Mucosa of descending colon (tissue), 3 donors: ENCODE results near the gene UCMA. TPM values are rescaled to one million over a fixed set of nuclear protein-coding genes. Genes with fewer than 3 reads are reported as not detected.

Source experiments
- ATAC-seq: fragments of 200-7000 bp; cut with Tn5 transposase; one replicate; pipeline ENCODE4 v1.9.1; 2020; ENCODE audit warnings: mild to moderate bottlenecking, moderate library complexity
- DNase-seq, 3 donors: peaks; one replicate each; pipeline ENCODE4 v3.0.0-alpha.2; 2020
- H3K36me3 ChIP-seq: fragments of 200-600 bp; one replicate; pipeline ENCODE4 v1.8.0; 2021; ENCODE audit warnings: low read depth, mild to moderate bottlenecking
- H3K4me1 ChIP-seq: fragments of 200-600 bp; one replicate; pipeline ENCODE4 v1.8.0; 2021; ENCODE audit warnings: low read depth, mild to moderate bottlenecking
- H3K4me3 ChIP-seq: fragments of 200-600 bp; one replicate; pipeline ENCODE4 v1.8.0; 2021; ENCODE audit warnings: mild to moderate bottlenecking
- H3K9me3 ChIP-seq: fragments of 200-600 bp; one replicate; pipeline ENCODE4 v1.8.0; 2021; ENCODE audit warnings: mild to moderate bottlenecking
- CTCF ChIP-seq: fragments of 200-600 bp; IDR thresholded peaks from one replicate; pipeline ENCODE4 v1.8.0; 2022; ENCODE audit warnings: antibody characterized with exemption, mild to moderate bottlenecking
- intact Hi-C, 2 donors: fragments of 100-400 bp; cut with DNase I in 1 of 2; cut with micrococcal nuclease in 1 of 2; formaldehyde crosslinking; loops; one replicate each; pipeline versions ENCODE4 v1.11.0 to v1.11.1; 2022; cut with DNase I, micrococcal nuclease
- total RNA-seq, 3 donors: library from RNA; stranded (reverse); fragmentation: NEBNext Ultra II Directional in 2 of 3; extraction: Animal tissue kit (Norgen Biotek cat#: 25700) in 2 of 3; gene quantifications; one replicate each; pipeline versions ENCODE4 v1.2.1 to v1.2.4, GENCODE V29; 2021 to 2023
- donor health status: DM: no; HTN: no; CAD: no; lungs with moderate emphysema.
- donor health status: DM: no; HTN: no; CAD: no.
- donor health status: DM: no; HTN: yes; CAD: no.

UCMA gene
- total RNA-seq, 3 donors from 2014 or later, result not detected

DNA sequence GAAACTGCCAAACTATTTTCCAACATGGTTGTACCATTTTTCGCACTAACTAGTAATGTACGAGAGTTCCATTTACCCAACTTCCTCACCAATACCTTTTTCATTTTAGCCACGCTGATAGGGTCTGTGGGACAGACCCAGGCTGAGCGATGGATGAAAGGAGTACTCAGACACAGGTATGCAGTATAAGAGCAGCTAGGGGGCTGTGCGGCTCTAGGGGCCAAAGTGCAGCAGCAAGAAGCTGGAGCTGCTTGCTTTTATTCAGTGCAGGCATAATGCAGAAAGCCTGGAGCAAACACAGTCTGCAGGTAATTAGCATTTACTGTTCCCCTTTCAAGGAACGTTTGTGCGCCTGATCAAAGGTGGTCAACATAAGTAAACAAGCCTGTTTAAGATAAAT is 21.0 kb downstream of the UCMA start:
- no peak for DNase-seq
- Histone ChIP-seq H3K36me3 (no peaks in the 10 kb centered on the region), H3K4me3 (no peak overlapping the region), H3K9me3 (no peaks in the 10 kb centered on the region), H3K4me1 (no peaks in the 10 kb centered on the region)
- ATAC-seq, result no peak
- TF ChIP-seq CTCF, result no peak
- intact Hi-C loops, result no loop called here

GRCh38 chr10:13206546-13207443 is 27.4 kb downstream of the UCMA start:
- no peaks in the 10 kb centered on the region for H3K4me1 ChIP-seq
- no peaks in the 10 kb centered on the region for H3K36me3 ChIP-seq
- H3K4me3 ChIP-seq, result no peak overlapping the region
- ATAC-seq (no peak), DNase-seq (peak in 1 of 3 donors; percentile 26)
- no peaks in the 10 kb centered on the region for H3K9me3 ChIP-seq
- TF ChIP-seq CTCF, result peak; percentile 12
- intact Hi-C loops, result no loop called here

- intact Hi-C loops, result no loop called here
- Histone ChIP-seq H3K36me3 (no peaks in the 10 kb centered on the region), H3K9me3 (no peaks in the 10 kb centered on the region), H3K4me1 (no peaks in the 10 kb centered on the region), H3K4me3 (no peak overlapping the region)
- TF ChIP-seq CTCF, result no peak
- DNase-seq, result no peak
- no peak for ATAC-seq
Observed at GRCh38 chr10:13206091-13206490, 28.1 kb downstream of the UCMA start.

- ATAC-seq (no peak), DNase-seq (no peak)
- Histone ChIP-seq H3K36me3 (no peaks in the 10 kb centered on the region), H3K4me3 (no peak overlapping the region), H3K4me1 (no peaks in the 10 kb centered on the region), H3K9me3 (no peaks in the 10 kb centered on the region)
- intact Hi-C loops, result no loop called here
- TF ChIP-seq CTCF, result no peak
Observed at GRCh38 chr10:13201132-13201531, 33.0 kb downstream of the UCMA start.

DNA sequence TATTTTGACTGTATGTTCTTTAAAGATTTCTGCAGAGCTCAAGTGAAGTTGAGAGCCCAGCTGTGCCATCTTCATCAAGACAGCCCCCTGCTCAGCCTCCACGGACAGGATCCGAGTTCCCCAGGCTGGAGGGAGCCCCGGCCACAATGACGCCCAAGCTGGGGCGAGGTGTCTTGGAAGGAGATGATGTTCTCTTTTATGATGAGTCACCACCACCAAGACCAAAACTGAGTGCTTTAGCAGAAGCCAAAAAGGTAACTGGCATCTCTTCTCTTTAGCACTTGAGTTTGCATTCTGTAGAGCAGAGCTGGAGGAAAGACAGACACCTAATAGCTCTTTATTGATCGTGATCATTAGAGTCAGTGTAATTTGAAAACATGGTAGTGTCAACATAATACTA is 39.2 kb downstream of the UCMA start:
- TF ChIP-seq CTCF, result no peak
- intact Hi-C loops, result no loop called here
- Histone ChIP-seq H3K4me3 (no peak overlapping the region), H3K9me3 (no peaks in the 10 kb centered on the region), H3K36me3 (no peaks in the 10 kb centered on the region), H3K4me1 (no peaks in the 10 kb centered on the region)
- DNase-seq (no peak), ATAC-seq (no peak)
